ENCODE data around the gene KCNS3. TPM values are rescaled to one million over a fixed set of nuclear protein-coding genes. Genes with fewer than 3 reads are reported as not detected.
A peak's percentile ranks its signal among the peaks of the same experiment; 100 is the strongest.

KCNS3 gene
- polyA plus RNA-seq (2014; cell fraction: cytosol; rRNA removed) = 2.4 and 6.5 TPM in 2 replicates
- 2.2 and 6.9 TPM in 2 replicates for polyA plus RNA-seq (2014; cell fraction: nucleus; rRNA removed)

- DNase-seq (ENCODE audit: low spot score) = peak; percentile 16
Observed at GRCh38 chr2:17878281-17879136, at the start of gene KCNS3. KCNS3 (plus strand) TSS chr2:17878667; CDS start chr2:17931009, 52,342 bp downstream.

- DNase-seq (ENCODE audit: low spot score) = peak; percentile 88
Observed at GRCh38 chr2:17830053-17831034, 48.1 kb upstream of the KCNS3 start.

- no peak for DNase-seq (ENCODE audit: low spot score)
Observed at GRCh38 chr2:17835516-17835915, 43.0 kb upstream of the KCNS3 start.

- DNase-seq (ENCODE audit: low spot score) = no peak
Observed at GRCh38 chr2:17839959-17840358, 38.5 kb upstream of the KCNS3 start.

GRCh38 chr2:17843457-17843856 is 35.0 kb upstream of the KCNS3 start:
- no peak for DNase-seq (ENCODE audit: low spot score)

GRCh38 chr2:17845806-17846205 is 32.7 kb upstream of the KCNS3 start:
- no peak for DNase-seq (ENCODE audit: low spot score)

- DNase-seq (ENCODE audit: low spot score) = no peak
Observed at GRCh38 chr2:17846676-17847075, 31.8 kb upstream of the KCNS3 start.

- DNase-seq (ENCODE audit: low spot score) = no peak
Observed at GRCh38 chr2:17847236-17847635, 31.2 kb upstream of the KCNS3 start.

GRCh38 chr2:17849275-17849674 is 29.2 kb upstream of the KCNS3 start:
- DNase-seq (ENCODE audit: low spot score) = peak; percentile 14

- no peak for DNase-seq (ENCODE audit: low spot score)
Observed at GRCh38 chr2:17850151-17850550, 28.3 kb upstream of the KCNS3 start.

GRCh38 chr2:17851731-17852585 is 26.5 kb upstream of the KCNS3 start:
- DNase-seq (ENCODE audit: low spot score) = peak; percentile 46

- no peak for DNase-seq (ENCODE audit: low spot score)
Observed at GRCh38 chr2:17853799-17854198, 24.7 kb upstream of the KCNS3 start.

GRCh38 chr2:17857021-17857420 is 21.4 kb upstream of the KCNS3 start:
- no peak for DNase-seq (ENCODE audit: low spot score)

- no peak for DNase-seq (ENCODE audit: low spot score)
Observed at GRCh38 chr2:17858064-17858463, 20.4 kb upstream of the KCNS3 start.

GRCh38 chr2:17863539-17863938 is 14.9 kb upstream of the KCNS3 start:
- DNase-seq (ENCODE audit: low spot score) = no peak

GRCh38 chr2:17864676-17865075 is 13.8 kb upstream of the KCNS3 start:
- no peak for DNase-seq (ENCODE audit: low spot score)

GRCh38 chr2:17867133-17867532 is 11.3 kb upstream of the KCNS3 start:
- no peak for DNase-seq (ENCODE audit: low spot score)

- no peak for DNase-seq (ENCODE audit: low spot score)
Observed at GRCh38 chr2:17869128-17869527, 9.3 kb upstream of the KCNS3 start.

- no peak for DNase-seq (ENCODE audit: low spot score)
Observed at GRCh38 chr2:17871639-17872038, 6.8 kb upstream of the KCNS3 start.

GRCh38 chr2:17873021-17873420 is 5.4 kb upstream of the KCNS3 start:
- no peak for DNase-seq (ENCODE audit: low spot score)

- DNase-seq (ENCODE audit: low spot score) = no peak
Observed at GRCh38 chr2:17876590-17876989, 1.9 kb upstream of the KCNS3 start.

Measured in SK-N-DZ (cell line).